Spleen (tissue), 7 donors: ENCODE data around the gene SLC52A3.

ENCODE experiments used
- POLR2A ChIP-seq, 3 donors: fragments of 450-650 bp; IDR thresholded peaks; one replicate each; pipeline ENCODE4 v1.5.1; 2017; ENCODE audit warnings: antibody characterized with exemption in 3 of 3, mild to moderate bottlenecking in 1 of 3
- POLR2AphosphoS5 ChIP-seq, 3 donors: sonication (generic); formaldehyde crosslinking; IDR thresholded peaks; one replicate each; pipeline ENCODE4 v1.5.1; 2017; ENCODE audit warnings: antibody characterized with exemption in 3 of 3
- TF ChIP-seq, protein P1 (sequence below), 11 experiments: fragments of 200-600 bp in 7 of 11; fragments of 450-650 bp in 4 of 11; sonication (generic) in 4 of 11; IDR thresholded peaks in 8 of 11; conservative IDR thresholded peaks in 3 of 11; 1 replicate in 7 of 11; 2 replicates in 4 of 11; pipeline versions ENCODE4 v1.4.0 to v1.8.0; 2016 to 2021; ENCODE audit warnings: antibody characterized with exemption in 11 of 11, inconsistent platforms in 4 of 11, mild to moderate bottlenecking in 1 of 11
- donor health status: DM: no; HTN: no; CAD: no; lungs with moderate emphysema.
- donor health status: DM: no; HTN: no; CAD: no.
- donor health status: DM: no; HTN: no; CAD: no.

DNA sequence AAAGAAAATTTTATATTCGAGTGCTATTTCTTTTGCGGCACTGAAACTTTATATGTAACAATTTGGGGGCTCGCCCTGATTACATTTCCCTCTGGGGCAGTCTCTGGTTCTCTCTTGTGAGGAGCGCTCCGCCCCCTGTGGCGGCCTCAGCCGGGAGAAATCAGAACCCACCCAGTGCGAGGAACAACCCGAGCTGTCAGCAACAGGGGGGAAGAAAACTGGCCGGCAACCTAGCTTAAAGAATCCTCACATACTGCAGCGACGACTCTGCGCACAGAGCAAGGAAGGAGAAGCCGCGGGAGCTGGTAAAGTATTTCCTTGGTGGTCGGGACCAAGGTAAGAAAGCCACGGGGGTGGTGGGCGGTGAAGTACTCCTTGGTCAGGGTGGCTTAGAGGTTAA is 23.9 kb upstream of the SLC52A3 start:
- TF ChIP-seq, protein P1, sequence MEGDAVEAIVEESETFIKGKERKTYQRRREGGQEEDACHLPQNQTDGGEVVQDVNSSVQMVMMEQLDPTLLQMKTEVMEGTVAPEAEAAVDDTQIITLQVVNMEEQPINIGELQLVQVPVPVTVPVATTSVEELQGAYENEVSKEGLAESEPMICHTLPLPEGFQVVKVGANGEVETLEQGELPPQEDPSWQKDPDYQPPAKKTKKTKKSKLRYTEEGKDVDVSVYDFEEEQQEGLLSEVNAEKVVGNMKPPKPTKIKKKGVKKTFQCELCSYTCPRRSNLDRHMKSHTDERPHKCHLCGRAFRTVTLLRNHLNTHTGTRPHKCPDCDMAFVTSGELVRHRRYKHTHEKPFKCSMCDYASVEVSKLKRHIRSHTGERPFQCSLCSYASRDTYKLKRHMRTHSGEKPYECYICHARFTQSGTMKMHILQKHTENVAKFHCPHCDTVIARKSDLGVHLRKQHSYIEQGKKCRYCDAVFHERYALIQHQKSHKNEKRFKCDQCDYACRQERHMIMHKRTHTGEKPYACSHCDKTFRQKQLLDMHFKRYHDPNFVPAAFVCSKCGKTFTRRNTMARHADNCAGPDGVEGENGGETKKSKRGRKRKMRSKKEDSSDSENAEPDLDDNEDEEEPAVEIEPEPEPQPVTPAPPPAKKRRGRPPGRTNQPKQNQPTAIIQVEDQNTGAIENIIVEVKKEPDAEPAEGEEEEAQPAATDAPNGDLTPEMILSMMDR (IDR thresholded peaks at IDR 0.05 in 8 of 11, conservative IDR thresholded peaks at IDR 0.05 in 3 of 11) = no peak
- TF ChIP-seq POLR2A (IDR thresholded peaks at IDR 0.05) (no peak), POLR2AphosphoS5 (IDR thresholded peaks at IDR 0.05) (no peak)
